GM21529 (cell line): Measurements from ENCODE around the gene COL16A1.

ENCODE experiments used
- ATAC-seq: cut with Tn5 transposase; IDR thresholded peaks from one replicate; pipeline ENCODE4 v1.9.1; 2021; ENCODE audit not compliant: unreplicated experiment

COL16A1 gene

DNA sequence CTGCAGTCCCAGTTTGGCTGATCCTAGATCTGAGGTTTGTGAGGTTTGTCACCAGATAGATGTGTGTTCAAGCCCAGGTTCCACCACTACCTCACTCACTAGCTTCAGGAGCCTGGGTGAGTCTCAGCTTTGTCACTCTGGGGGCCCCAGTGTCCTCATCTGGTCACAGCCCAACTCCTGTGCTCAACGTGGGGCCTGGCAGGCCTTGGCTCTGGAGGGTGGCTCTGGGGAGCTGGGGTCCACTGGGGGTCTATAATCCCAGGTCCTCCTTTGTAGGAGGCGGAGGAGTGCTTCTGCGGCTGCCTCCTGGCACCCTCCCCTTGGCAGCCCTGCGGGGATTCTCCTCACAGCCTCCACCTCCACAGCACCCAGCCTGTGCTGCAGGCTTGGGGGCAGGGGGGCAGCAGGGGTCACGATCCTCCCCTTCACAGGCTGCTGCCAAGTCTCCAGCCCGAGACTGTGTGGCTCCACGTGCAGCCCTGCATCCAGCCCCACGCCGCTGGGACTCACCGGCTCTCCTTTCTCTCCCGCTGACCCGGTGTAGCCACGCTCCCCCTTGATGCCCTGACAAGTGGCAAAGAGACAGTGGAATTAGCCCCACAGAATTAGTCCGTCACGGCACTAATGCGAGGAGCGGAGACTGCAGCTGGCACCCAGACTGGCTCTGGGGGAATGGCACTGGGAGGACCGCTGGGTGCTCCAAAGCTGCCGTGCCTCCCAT is 36.6 kb downstream of the COL16A1 start:
- ATAC-seq = no peak

GRCh38 chr1:31666263-31666963 is 37.4 kb downstream of the COL16A1 start:
- ATAC-seq = no peak

- ATAC-seq = no peak
Observed at GRCh38 chr1:31665234-31665878, 38.5 kb downstream of the COL16A1 start.

- no peak for ATAC-seq
Observed at GRCh38 chr1:31664528-31664927, 39.3 kb downstream of the COL16A1 start.

DNA sequence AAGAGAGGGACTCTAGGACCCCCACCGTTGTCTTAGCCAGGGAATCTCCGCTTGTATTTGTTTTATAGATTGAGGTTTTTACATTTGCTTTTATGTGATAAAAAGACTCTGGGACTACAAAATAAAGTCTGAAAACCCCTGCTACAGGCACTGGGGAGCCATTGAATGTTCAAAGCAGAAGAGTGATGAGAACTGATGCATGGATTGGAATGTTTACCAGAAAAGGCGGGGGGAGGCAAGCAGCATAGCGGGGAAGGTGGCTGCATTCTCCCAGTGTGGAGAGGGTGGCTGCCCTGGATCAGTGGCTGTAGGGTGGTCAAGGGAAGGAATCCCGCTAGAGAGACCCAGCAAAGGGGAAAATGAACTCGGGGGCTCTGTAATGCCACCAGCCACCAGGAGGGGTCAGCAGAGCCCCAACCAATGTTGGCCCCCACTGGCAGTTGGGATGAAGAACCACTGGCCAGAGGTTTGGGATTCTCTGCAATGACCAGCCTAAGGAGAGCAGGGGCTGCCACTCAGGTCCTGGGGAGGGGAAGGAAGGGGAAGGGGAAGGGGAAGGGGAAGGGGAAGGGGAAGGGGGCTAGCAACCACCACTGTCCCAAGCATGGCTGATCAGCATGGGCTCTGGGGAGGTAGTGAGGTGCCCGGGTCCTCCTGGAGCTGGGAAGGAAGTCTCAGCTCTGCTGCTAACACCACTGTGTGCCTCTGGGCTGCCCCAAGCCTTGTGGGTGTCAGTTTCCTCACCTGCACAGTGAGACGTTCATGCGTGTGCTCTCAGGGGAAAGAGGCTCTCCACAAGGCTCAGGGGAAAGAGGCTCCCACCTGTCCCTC is 40.0 kb downstream of the COL16A1 start:
- no peak for ATAC-seq

- ATAC-seq = no peak
Observed at GRCh38 chr1:31662463-31662862, 41.4 kb downstream of the COL16A1 start.

DNA sequence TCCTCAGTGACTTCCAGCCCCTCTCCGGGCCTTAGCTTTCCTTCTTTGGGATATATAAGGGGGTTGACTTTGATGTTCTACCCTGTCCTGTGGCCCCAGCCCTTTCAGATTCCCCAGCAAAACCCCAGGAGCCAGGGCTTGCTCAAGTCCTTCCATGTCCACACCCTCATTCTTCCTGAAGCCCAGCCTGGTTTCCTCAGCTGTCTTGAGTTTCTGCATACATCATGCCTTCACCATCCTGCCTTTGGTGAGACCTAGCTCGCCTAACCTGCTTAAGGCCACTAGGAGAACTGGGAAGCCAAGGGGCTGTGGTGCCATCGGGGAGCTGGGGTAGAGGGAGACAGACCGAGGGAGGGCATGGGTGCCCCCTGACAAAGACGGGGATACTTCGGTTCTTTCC is 42.0 kb downstream of the COL16A1 start:
- ATAC-seq = no peak

GRCh38 chr1:31660871-31661455 is 42.9 kb downstream of the COL16A1 start:
- ATAC-seq = no peak

DNA sequence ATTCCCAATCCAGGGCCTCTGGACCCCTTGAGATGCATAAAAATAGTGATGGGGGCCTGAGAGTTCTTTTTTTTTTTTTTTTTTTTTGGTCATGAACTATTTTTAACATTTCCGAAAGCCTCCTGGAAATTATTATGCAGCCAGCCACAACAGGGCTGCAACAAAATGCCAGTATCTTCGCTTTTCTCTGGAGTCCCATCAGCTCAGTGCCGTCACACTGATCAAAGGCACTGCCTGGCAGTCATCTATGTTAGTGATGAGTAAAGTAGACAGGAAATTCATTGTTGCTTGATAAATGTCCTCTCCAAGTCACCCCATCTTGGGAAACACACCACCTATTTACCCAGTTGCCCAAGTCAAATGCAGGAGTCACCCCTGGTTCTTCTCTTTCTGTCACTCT is 43.9 kb downstream of the COL16A1 start:
- ATAC-seq = no peak

- no peak for ATAC-seq
Observed at GRCh38 chr1:31658721-31659120, 45.1 kb downstream of the COL16A1 start.

DNA sequence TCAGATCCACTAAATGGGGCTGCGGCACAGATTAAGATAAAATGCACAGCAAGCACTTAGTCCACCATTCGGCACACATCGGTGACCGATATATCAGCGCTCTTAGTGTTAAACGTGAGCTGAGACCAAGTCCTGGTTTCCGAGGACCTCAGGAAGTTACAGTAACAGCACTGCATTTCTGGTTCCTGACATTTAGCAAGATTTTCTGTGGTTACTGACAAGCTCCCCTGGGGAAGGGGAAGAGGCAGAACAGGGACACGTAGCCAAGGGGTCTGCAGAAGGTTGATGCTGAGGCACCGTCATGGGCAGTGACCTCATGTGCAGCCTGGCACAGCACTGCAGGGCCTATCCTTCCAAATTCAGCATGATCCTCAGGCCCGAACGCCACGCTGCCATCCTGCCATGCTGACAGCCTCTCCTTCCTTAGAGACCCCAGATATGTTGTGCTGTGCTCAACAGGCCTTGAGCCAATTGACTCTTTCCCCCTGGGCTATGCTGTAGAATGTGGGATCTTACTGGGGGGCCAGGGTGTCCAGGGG is 45.8 kb downstream of the COL16A1 start:
- no peak for ATAC-seq

DNA sequence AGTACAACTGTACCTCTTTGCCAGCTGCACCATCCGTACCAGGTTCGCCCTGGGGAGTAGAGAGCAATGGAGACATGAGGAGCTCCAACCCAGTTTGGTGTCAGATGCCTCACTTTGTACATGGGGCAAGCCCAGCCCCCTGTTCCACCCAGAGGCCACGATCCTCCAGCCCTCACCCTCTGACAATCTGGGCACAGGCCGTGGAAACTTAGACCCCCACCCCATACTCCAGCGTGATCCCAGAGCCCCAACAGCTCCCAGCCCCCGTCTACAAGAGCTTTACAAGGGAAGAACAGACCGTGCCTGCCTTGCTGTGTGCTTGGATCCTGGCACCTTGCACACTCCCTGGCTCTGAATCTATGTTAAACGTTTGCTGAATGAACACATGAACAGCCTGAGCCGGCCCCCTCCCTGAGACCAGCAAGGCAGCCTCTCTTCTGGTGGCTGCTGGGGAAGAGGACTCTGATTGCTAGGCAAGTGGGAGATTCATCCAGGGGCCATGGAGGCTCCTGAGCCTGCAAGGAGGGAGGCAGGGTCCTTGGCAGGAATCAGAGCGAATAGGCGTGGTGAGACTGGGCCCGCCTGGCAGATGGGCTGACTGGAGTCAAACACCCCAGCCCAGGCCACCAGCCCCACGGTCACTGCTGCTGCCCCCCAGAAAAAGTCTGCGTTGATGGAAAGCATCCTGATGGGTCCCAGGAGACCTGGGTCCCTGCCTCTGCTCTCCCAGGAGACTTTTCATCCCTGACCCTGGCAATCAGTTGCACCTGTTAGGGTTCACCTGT is 46.6 kb downstream of the COL16A1 start:
- ATAC-seq = no peak

DNA sequence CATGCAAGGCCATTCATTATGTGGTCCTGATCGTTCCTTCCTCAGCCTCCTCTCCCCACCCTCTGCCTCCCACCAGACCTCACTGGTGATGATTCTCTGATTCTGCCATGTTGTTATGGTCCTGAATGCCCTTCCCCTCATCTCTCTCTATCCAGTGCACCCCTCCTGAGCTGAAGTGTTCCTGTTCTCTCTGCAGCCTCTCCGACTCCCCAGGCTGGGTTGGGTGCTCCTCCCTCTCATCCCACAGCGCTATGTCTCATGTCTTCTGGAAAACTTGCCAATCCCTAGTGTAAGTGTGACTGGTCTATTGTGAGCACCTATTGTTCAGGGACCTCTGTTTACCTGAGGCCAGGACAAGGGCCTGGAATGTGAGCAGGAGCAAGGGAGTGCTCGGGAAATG is 48.1 kb downstream of the COL16A1 start:
- no peak for ATAC-seq

DNA sequence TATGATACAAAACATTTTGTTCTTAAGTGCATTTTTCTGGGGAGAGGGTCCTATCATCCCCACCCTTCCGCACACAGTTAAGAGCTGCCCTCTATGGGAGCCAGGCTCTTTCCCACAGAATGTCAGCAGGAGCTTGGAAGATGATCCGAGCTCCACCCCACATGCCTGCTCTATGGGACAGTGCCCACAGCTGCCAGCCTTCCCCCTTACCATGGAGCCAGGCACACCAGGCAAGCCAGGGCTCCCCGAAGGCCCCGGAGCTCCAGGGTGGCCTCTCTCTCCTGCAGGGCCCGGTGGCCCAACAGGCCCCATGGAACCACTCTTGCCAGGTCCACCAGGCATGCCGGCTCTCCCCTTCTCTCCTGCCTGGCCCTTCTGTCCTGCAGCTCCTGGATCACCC is 48.7 kb downstream of the COL16A1 start:
- ATAC-seq = no peak

GRCh38 chr1:31654474-31654776 is 49.4 kb downstream of the COL16A1 start:
- ATAC-seq = no peak

- no peak for ATAC-seq
Observed at GRCh38 chr1:31653717-31654473, 49.9 kb downstream of the COL16A1 start.

GRCh38 chr1:31652891-31653499 is 50.8 kb downstream of the COL16A1 start:
- no peak for ATAC-seq

- ATAC-seq = no peak
Observed at GRCh38 chr1:31651766-31652165, 52.1 kb downstream of the COL16A1 start.

- ATAC-seq = no peak
Observed at GRCh38 chr1:31651089-31651420, 52.8 kb downstream of the COL16A1 start.
